ENCODE data around the gene EPC1.
"Not testable (repeated sequence)": the region's sequence is repeated elsewhere in the genome, so short reads cannot be mapped to it uniquely, and the experiment has no call there.

The EPC1 gene

GRCh38 chr10:32346551-32347362 is at the start of gene EPC1:
EPC1 (minus strand) TSS chr10:32347158; CDS start chr10:32346915, 243 bp downstream.
- TF ChIP-seq CTCF (IDR thresholded peaks at IDR 0.05; ENCODE audit: low read length): no peak
- no peak for TF ChIP-seq EZH2 (IDR thresholded peaks at IDR 0.05; ENCODE audit: borderline replicate concordance, low read length)
- Histone ChIP-seq H3K27me3 (ENCODE audit: insufficient read depth, low read length) (no peaks in the 10 kb centered on the region), H3K79me2 (ENCODE audit: insufficient read depth, low read length) (peaks cover 43% of the 10 kb centered on the region), H3K4me2 (ENCODE audit: low read length) (peak within 1 kb of the TSS; percentile 74), H3K4me3 (ENCODE audit: low read depth, low read length, poor library complexity, severe bottlenecking) (peak within 1 kb of the TSS; percentile 92), H3K36me3 (ENCODE audit: insufficient read depth, low read length) (peaks cover 32% of the 10 kb centered on the region), H3K4me1 (ENCODE audit: insufficient read depth, low read length, severe bottlenecking) (peaks cover 68% of the 10 kb centered on the region), H3F3A (ENCODE audit: insufficient read depth, low read length) (0 out of 2 replicates have a peak, but pooled peaks cover 3% of the 10 kb centered on the region), H3K9me2 (ENCODE audit: low read depth, low read length) (no peaks in the 10 kb centered on the region), H4K20me1 (ENCODE audit: insufficient read depth, low read length) (no peaks in the 10 kb centered on the region), H3K9ac (ENCODE audit: low read length) (peak within 1 kb of the TSS; percentile 100), H2AFZ (ENCODE audit: low read length) (no peak within 1 kb of the TSS), H3K27ac (ENCODE audit: low read depth, low read length, poor library complexity, severe bottlenecking) (peak within 1 kb of the TSS; percentile 96), H3K9me3 (ENCODE audit: low read length) (no peaks in the 10 kb centered on the region)

- Histone ChIP-seq H3K9me2 (ENCODE audit: low read depth, low read length) (no peaks in the 10 kb centered on the region), H3K36me3 (ENCODE audit: insufficient read depth, low read length) (no peaks in the 10 kb centered on the region), H3K9me3 (ENCODE audit: low read length) (no peaks in the 10 kb centered on the region), H2AFZ (ENCODE audit: low read length) (no peak overlapping the region), H3K79me2 (ENCODE audit: insufficient read depth, low read length) (no peaks in the 10 kb centered on the region), H3K27ac (ENCODE audit: low read depth, low read length, poor library complexity, severe bottlenecking) (no peak overlapping the region), H3K4me1 (ENCODE audit: insufficient read depth, low read length, severe bottlenecking) (no peaks in the 10 kb centered on the region), H4K20me1 (ENCODE audit: insufficient read depth, low read length) (no peaks in the 10 kb centered on the region), H3K4me3 (ENCODE audit: low read depth, low read length, poor library complexity, severe bottlenecking) (no peak overlapping the region), H3K27me3 (ENCODE audit: insufficient read depth, low read length) (no peaks in the 10 kb centered on the region), H3F3A (ENCODE audit: insufficient read depth, low read length) (no peaks in the 10 kb centered on the region), H3K9ac (ENCODE audit: low read length) (no peak overlapping the region), H3K4me2 (ENCODE audit: low read length) (no peak overlapping the region)
- TF ChIP-seq EZH2 (IDR thresholded peaks at IDR 0.05; ENCODE audit: borderline replicate concordance, low read length) (no peak), CTCF (IDR thresholded peaks at IDR 0.05; ENCODE audit: low read length) (no peak)
Measured at GRCh38 chr10:32393911-32394310, 47.0 kb upstream of the EPC1 start.

- not testable (repeated sequence) for H3K27me3 ChIP-seq (ENCODE audit: insufficient read depth, low read length); H3K9me2 ChIP-seq (ENCODE audit: low read depth, low read length); H3K36me3 ChIP-seq (ENCODE audit: insufficient read depth, low read length); H3K4me3 ChIP-seq (ENCODE audit: low read depth, low read length, poor library complexity, severe bottlenecking); H2AFZ ChIP-seq (ENCODE audit: low read length); H3K9ac ChIP-seq (ENCODE audit: low read length); H3F3A ChIP-seq (ENCODE audit: insufficient read depth, low read length); H3K4me1 ChIP-seq (ENCODE audit: insufficient read depth, low read length, severe bottlenecking); H4K20me1 ChIP-seq (ENCODE audit: insufficient read depth, low read length); H3K79me2 ChIP-seq (ENCODE audit: insufficient read depth, low read length); H3K27ac ChIP-seq (ENCODE audit: low read depth, low read length, poor library complexity, severe bottlenecking); H3K9me3 ChIP-seq (ENCODE audit: low read length); H3K4me2 ChIP-seq (ENCODE audit: low read length)
Measured at GRCh38 chr10:32392284-32392683, 45.3 kb upstream of the EPC1 start.

GRCh38 chr10:32390193-32390592 is 43.2 kb upstream of the EPC1 start:
- Histone ChIP-seq H3K36me3 (ENCODE audit: insufficient read depth, low read length) (no peaks in the 10 kb centered on the region), H2AFZ (ENCODE audit: low read length) (no peak overlapping the region), H3K27ac (ENCODE audit: low read depth, low read length, poor library complexity, severe bottlenecking) (no peak overlapping the region), H4K20me1 (ENCODE audit: insufficient read depth, low read length) (no peaks in the 10 kb centered on the region), H3K4me2 (ENCODE audit: low read length) (no peak overlapping the region), H3K79me2 (ENCODE audit: insufficient read depth, low read length) (no peaks in the 10 kb centered on the region), H3K27me3 (ENCODE audit: insufficient read depth, low read length) (no peaks in the 10 kb centered on the region), H3F3A (ENCODE audit: insufficient read depth, low read length) (no peaks in the 10 kb centered on the region), H3K4me3 (ENCODE audit: low read depth, low read length, poor library complexity, severe bottlenecking) (no peak overlapping the region), H3K9ac (ENCODE audit: low read length) (no peak overlapping the region), H3K9me3 (ENCODE audit: low read length) (no peaks in the 10 kb centered on the region), H3K4me1 (ENCODE audit: insufficient read depth, low read length, severe bottlenecking) (no peaks in the 10 kb centered on the region), H3K9me2 (ENCODE audit: low read depth, low read length) (no peaks in the 10 kb centered on the region)
- no peak for TF ChIP-seq CTCF (IDR thresholded peaks at IDR 0.05; ENCODE audit: low read length)
